Endothelial cell of umbilical vein (primary cell): Measurements from ENCODE around the gene RPL18A.

Experiments used
- EZH2 ChIP-seq: IDR thresholded peaks from 2 replicates; pipeline ENCODE4 v1.6.1; 2012; ENCODE audit warnings: borderline replicate concordance, low read depth, mild to moderate bottlenecking, moderate library complexity, low read length, inconsistent platforms; ENCODE audit not compliant: severe bottlenecking
- FOS ChIP-seq: IDR thresholded peaks from 2 replicates; pipeline ENCODE4 v1.6.1; 2011; ENCODE audit warnings: mild to moderate bottlenecking, low read length, moderate library complexity, borderline replicate concordance; ENCODE audit not compliant: insufficient read depth
- GATA2 ChIP-seq: IDR thresholded peaks from 2 replicates; pipeline ENCODE4 v1.7.0; 2011; ENCODE audit warnings: low read depth, mild to moderate bottlenecking, moderate library complexity, mixed read lengths, low read length; ENCODE audit not compliant: insufficient read length, insufficient read depth
- MYC ChIP-seq: IDR thresholded peaks from one replicate; pipeline ENCODE4 v1.6.1; 2011; ENCODE audit warnings: mild to moderate bottlenecking, low read depth, low read length
- POLR2A ChIP-seq: IDR thresholded peaks from 2 replicates; pipeline ENCODE4 v1.6.1; 2012; ENCODE audit warnings: low read depth, mild to moderate bottlenecking, control low read depth, low read length
- POLR2AphosphoS5 ChIP-seq: IDR thresholded peaks from 2 replicates; pipeline ENCODE4 v1.6.1; 2012; ENCODE audit warnings: low read depth, mild to moderate bottlenecking, control low read depth, low read length, moderate library complexity; ENCODE audit not compliant: insufficient read depth
- TF ChIP-seq, protein P1 (sequence below), 2 donors: IDR thresholded peaks; 1 replicate in 1 of 2; 2 replicates in 1 of 2; pipeline ENCODE4 v1.5.1; 2011; ENCODE audit warnings: low read length in 2 of 2, mild to moderate bottlenecking in 2 of 2, moderate library complexity in 2 of 2, control low read depth in 1 of 2, inconsistent platforms in 1 of 2, low read depth in 1 of 2; ENCODE audit not compliant: insufficient read depth in 1 of 2; ENCODE audit errors: extremely low read depth in 1 of 2
- TF ChIP-seq, protein P2 (sequence below): IDR thresholded peaks from 2 replicates; pipeline ENCODE4 v1.6.1; 2011; ENCODE audit not compliant: insufficient read depth, insufficient read length

DNA sequence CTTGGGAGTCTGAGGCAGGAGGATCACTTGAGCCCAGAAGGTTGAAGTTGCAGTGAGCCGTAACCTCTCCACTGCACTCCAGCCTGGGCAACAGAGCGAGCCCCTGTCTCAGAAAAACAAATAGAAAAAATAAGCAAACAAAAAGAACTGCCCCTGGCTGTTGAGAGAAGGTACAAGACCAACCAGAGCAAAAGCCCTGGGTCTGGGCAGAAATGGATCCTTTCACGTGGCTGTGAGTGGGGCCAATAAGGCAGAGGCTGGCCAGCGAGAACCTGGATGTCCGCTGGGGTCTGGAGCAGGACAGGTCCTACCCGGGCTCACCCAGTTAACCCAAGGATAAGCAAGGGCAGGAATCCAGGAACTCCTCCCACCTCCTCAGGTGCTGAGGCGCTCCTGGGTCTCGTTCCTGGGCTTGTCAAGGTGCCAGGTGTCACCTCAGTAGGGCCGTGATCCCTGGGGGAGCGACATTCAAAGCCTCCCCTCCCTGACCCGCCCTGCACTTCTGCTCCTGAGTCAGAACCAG lies 7.3 kb downstream of the RPL18A start:
- TF ChIP-seq, protein P1, sequence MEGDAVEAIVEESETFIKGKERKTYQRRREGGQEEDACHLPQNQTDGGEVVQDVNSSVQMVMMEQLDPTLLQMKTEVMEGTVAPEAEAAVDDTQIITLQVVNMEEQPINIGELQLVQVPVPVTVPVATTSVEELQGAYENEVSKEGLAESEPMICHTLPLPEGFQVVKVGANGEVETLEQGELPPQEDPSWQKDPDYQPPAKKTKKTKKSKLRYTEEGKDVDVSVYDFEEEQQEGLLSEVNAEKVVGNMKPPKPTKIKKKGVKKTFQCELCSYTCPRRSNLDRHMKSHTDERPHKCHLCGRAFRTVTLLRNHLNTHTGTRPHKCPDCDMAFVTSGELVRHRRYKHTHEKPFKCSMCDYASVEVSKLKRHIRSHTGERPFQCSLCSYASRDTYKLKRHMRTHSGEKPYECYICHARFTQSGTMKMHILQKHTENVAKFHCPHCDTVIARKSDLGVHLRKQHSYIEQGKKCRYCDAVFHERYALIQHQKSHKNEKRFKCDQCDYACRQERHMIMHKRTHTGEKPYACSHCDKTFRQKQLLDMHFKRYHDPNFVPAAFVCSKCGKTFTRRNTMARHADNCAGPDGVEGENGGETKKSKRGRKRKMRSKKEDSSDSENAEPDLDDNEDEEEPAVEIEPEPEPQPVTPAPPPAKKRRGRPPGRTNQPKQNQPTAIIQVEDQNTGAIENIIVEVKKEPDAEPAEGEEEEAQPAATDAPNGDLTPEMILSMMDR (IDR thresholded peaks at IDR 0.05; ENCODE audit: extremely low read depth in 1 of 2, insufficient read depth in 1 of 2, low read depth in 1 of 2, low read length in 2 of 2), result no peak
- TF ChIP-seq POLR2A (no peak), POLR2AphosphoS5 (no peak), EZH2 (no peak), GATA2 (no peak), MYC (no peak), FOS (no peak)
- TF ChIP-seq, protein P2, sequence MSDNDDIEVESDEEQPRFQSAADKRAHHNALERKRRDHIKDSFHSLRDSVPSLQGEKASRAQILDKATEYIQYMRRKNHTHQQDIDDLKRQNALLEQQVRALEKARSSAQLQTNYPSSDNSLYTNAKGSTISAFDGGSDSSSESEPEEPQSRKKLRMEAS, result no peak
